GM21717 (cell line): ENCODE data around the gene PARVG.

Experiments
- ATAC-seq: cut with Tn5 transposase; IDR thresholded peaks from one replicate; pipeline ENCODE4 v1.9.1; 2021; ENCODE audit warnings: mild to moderate bottlenecking, moderate library complexity; ENCODE audit not compliant: unreplicated experiment

Gene PARVG

GRCh38 chr22:44154436-44154942, 26.2 kb upstream of the PARVG start:
- no peak for ATAC-seq

GRCh38 chr22:44155115-44155514, 25.6 kb upstream of the PARVG start:
- ATAC-seq: no peak

- ATAC-seq: no peak
Measured at GRCh38 chr22:44157916-44158618, 22.7 kb upstream of the PARVG start.

- no peak for ATAC-seq
Measured at GRCh38 chr22:44158816-44159215, 21.9 kb upstream of the PARVG start.

- no peak for ATAC-seq
Measured at GRCh38 chr22:44159221-44159620, 21.5 kb upstream of the PARVG start.

GRCh38 chr22:44159811-44160210, 20.9 kb upstream of the PARVG start:
- no peak for ATAC-seq

- no peak for ATAC-seq
Measured at GRCh38 chr22:44160421-44160820, 20.3 kb upstream of the PARVG start.

- ATAC-seq: no peak
Measured at GRCh38 chr22:44161673-44162072, 19.1 kb upstream of the PARVG start.

- no peak for ATAC-seq
Measured at GRCh38 chr22:44162960-44163359, 17.8 kb upstream of the PARVG start.

GRCh38 chr22:44163536-44163935, 17.2 kb upstream of the PARVG start:
- ATAC-seq: no peak

- ATAC-seq: no peak
Measured at GRCh38 chr22:44164031-44164430, 16.7 kb upstream of the PARVG start.

- no peak for ATAC-seq
Measured at GRCh38 chr22:44165286-44165874, 15.3 kb upstream of the PARVG start.

- no peak for ATAC-seq
Measured at GRCh38 chr22:44166498-44167276, 14.0 kb upstream of the PARVG start.

- ATAC-seq: no peak
Measured at GRCh38 chr22:44167501-44167900, 13.2 kb upstream of the PARVG start.

GRCh38 chr22:44168206-44168605, 12.5 kb upstream of the PARVG start:
- no peak for ATAC-seq

GRCh38 chr22:44170470-44170869, 10.3 kb upstream of the PARVG start:
- no peak for ATAC-seq

GRCh38 chr22:44171561-44171960, 9.2 kb upstream of the PARVG start:
- ATAC-seq: no peak

- ATAC-seq: no peak
Measured at GRCh38 chr22:44172370-44173108, 8.2 kb upstream of the PARVG start.

GRCh38 chr22:44173154-44173553, 7.6 kb upstream of the PARVG start:
- ATAC-seq: no peak

- no peak for ATAC-seq
Measured at GRCh38 chr22:44175676-44176075, 5.0 kb upstream of the PARVG start.
